Measurements from ENCODE around the gene LRRC4C.

DNA sequence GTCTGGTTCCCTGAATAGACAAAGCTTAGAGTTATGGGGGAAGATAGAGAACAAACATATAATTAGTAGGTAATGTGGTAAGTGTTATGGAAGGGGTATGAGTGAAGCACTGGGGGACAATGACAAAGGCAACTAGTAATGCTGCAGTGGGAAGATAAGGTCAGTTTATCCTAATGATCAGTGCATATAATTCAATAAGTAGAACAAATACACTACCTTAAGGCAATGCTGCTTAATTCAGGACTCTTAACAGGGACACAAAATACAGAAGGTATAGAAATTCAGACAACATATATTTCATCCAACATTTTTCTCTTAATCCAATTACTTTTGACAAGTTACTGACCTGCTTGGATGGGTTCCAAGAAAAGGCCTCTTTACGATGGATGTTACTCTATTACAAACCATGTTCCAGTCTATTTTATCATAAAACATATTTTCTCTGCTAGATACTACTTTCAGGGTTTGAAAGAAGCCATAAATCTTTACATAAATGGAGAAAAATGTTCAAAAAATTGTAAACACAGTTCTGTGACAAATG, 1186.2 kb downstream of the LRRC4C start:
- TF ChIP-seq EZH2phosphoT487 (IDR thresholded peaks at IDR 0.05; ENCODE audit: insufficient read depth, low read depth) (no peak), EZH2 (IDR thresholded peaks at IDR 0.05; ENCODE audit: insufficient read depth, poor library complexity, severe bottlenecking) (no peak)
